ENCODE results near the gene KLK7.

KLK7 gene

DNA sequence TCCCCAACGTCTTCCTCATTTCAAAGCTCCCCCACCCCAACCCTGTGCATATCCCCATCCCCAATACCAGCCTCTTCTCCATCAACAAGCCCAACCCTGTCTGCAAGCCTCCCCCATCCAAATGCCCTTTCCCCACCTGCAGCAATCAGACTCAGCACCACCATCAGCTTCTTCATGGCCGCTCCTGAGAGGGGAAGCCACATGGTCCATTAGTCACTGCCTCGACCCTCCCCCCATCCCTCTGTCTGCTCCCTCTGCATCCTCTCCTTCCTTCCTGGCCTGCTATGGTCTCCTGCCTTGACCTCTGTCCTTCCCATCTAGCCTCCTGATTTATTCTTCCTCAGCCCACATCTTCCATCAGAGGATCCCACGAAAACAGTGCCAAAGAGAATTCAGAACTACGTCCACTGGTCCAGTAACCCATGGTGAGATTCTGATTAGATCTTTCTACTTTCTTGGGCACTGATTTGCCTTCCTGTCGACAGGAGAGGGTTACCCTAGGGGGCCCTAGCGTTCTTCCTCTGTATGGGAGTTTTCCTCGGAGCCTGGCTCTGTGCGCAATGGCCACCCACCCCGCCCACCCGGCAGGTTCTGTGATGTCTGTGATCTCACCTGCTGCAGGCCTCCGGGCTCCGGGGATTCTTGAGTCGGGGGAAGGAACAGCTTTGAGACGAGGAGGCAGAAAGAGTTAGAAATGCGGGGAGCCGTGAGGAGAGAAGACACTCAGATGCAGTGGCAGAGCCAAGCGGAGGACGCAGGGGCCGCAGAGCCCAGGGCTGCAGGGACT lies 15.6 kb downstream of the KLK7 start:
- Histone ChIP-seq H3K27me3 (replicated peaks; ENCODE audit: control insufficient read depth, insufficient read depth, low read length, poor library complexity, severe bottlenecking) (no peaks in the 10 kb centered on the region), H3K4me3 (ENCODE audit: insufficient read depth, low read depth, low read length, poor library complexity, severe bottlenecking) (no peak overlapping the region), H3K27ac (ENCODE audit: insufficient read depth, low read length, poor library complexity, severe bottlenecking) (no peak overlapping the region), H3K36me3 (ENCODE audit: control insufficient read depth, insufficient read depth, low read length) (no peaks in the 10 kb centered on the region), H3K9me3 (ENCODE audit: control insufficient read depth, low read length) (no peaks in the 10 kb centered on the region), H3K4me1 (ENCODE audit: control insufficient read depth, insufficient read depth, low read length, poor library complexity, severe bottlenecking) (no peaks in the 10 kb centered on the region)
- no peak for DNase-seq

DNA sequence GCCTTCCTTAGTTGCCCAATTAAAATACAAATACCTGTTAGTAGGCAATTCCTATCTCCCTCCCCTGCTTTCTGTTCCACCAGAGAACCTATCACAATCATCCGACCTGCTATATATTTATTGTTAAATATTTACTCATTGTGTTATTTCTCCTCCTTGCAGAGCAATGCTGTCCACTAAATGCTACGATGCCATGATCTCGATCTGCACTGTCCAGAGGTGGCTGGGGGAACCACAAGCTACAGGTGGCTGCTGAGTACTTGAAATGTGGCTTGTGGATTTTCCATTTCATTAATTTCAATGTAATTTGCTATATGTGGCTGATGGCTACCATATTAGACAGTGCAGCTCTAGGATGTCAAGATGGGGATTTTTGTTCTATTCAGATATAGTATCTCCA lies 19.5 kb downstream of the KLK7 start:
- Histone ChIP-seq H3K27ac (ENCODE audit: insufficient read depth, low read length, poor library complexity, severe bottlenecking) (no peak overlapping the region), H3K27me3 (replicated peaks; ENCODE audit: control insufficient read depth, insufficient read depth, low read length, poor library complexity, severe bottlenecking) (no peaks in the 10 kb centered on the region), H3K9me3 (ENCODE audit: control insufficient read depth, low read length) (no peaks in the 10 kb centered on the region), H3K36me3 (ENCODE audit: control insufficient read depth, insufficient read depth, low read length) (no peaks in the 10 kb centered on the region), H3K4me1 (ENCODE audit: control insufficient read depth, insufficient read depth, low read length, poor library complexity, severe bottlenecking) (no peaks in the 10 kb centered on the region), H3K4me3 (ENCODE audit: insufficient read depth, low read depth, low read length, poor library complexity, severe bottlenecking) (no peak overlapping the region)
- DNase-seq, result no peak

DNA sequence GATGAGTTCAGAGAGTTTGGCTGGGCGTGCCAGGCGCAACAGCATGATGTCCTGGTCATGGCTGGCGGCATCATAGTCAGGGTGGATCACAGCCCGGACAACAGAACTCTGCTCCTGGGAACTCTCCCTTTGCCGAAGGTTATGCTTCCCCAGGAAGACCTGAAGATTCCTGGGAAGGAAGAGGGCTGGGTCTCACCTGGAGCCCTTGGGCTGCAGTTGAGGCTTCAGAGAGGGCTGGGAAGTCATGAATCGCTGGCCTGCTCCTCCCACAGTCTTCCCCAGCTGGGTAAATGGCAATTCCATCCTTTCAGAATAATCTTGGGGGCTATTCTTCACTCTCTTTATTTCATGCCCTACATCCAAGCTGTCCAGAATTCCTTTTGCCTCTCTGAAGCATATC lies 20.3 kb downstream of the KLK7 start:
- no peaks in the 10 kb centered on the region for H3K9me3 ChIP-seq (ENCODE audit: control insufficient read depth, low read length)
- no peak for DNase-seq
- H3K4me3 ChIP-seq (ENCODE audit: insufficient read depth, low read depth, low read length, poor library complexity, severe bottlenecking), result no peak overlapping the region
- no peaks in the 10 kb centered on the region for H3K4me1 ChIP-seq (ENCODE audit: control insufficient read depth, insufficient read depth, low read length, poor library complexity, severe bottlenecking)
- H3K27me3 ChIP-seq (replicated peaks; ENCODE audit: control insufficient read depth, insufficient read depth, low read length, poor library complexity, severe bottlenecking), result no peaks in the 10 kb centered on the region
- H3K36me3 ChIP-seq (ENCODE audit: control insufficient read depth, insufficient read depth, low read length), result no peaks in the 10 kb centered on the region
- H3K27ac ChIP-seq (ENCODE audit: insufficient read depth, low read length, poor library complexity, severe bottlenecking), result no peak overlapping the region

DNA sequence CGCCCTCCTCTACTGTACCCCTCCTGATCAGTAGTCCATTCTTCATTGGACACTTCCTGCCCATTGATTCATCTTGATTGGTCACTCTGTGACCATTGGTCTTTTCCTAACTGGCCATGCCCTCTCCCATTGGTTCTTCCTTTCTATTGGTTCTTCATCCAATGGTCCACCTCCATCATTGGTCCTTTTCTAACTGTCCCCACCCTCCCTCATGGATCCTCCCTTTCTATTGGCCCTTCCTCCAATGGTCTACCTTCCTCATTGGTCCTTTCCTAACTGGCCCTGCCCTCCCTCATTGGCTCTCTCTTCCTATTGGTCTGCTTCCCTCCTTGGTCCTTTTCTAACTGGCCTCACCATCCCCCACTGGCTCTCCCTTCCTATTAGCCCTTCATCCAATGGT lies 21.5 kb downstream of the KLK7 start:
- Histone ChIP-seq H3K9me3 (ENCODE audit: control insufficient read depth, low read length) (no peaks in the 10 kb centered on the region), H3K36me3 (ENCODE audit: control insufficient read depth, insufficient read depth, low read length) (no peaks in the 10 kb centered on the region), H3K27ac (ENCODE audit: insufficient read depth, low read length, poor library complexity, severe bottlenecking) (no peak overlapping the region), H3K4me1 (ENCODE audit: control insufficient read depth, insufficient read depth, low read length, poor library complexity, severe bottlenecking) (no peaks in the 10 kb centered on the region), H3K27me3 (replicated peaks; ENCODE audit: control insufficient read depth, insufficient read depth, low read length, poor library complexity, severe bottlenecking) (no peaks in the 10 kb centered on the region), H3K4me3 (ENCODE audit: insufficient read depth, low read depth, low read length, poor library complexity, severe bottlenecking) (no peak overlapping the region)
- DNase-seq, result no peak

DNA sequence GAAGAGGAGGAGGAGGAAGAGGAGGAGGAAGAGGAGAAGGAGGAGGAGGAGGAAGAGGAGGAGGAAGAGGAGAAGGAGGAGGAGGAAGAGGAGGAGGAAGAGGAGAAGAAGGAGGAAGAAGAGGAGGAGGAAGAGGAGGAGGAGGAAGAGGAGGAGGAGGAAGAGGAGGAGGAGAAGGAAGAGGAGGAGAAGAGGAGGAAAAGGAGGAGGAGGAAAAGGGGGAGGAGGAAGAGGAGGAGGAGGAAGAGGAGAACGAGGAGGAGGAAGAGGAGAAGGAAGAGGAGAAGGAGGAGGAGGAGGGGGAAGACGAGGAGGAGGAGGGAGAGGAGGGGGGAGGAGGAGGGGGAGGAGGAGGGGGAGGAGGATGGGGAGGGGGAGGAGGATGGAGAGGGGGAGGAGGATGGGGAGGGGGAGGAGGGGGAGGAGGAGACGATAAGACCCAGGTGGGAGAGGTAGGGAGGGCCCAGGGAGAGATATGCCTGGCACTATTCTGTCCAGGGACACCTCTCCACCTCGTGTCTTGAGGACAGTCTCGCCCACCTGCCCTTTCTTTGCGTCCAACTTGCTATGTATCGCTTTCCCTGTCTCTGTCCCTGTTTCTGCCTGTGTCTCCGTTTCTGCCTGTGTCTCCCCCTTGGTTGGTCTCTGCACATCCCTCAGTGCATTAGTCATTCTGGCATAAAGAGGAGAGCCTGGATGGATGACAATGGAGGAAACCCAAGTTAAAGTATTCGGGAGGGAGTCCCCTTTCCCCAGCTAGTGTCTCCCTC lies 23.8 kb downstream of the KLK7 start:
- Histone ChIP-seq H3K4me1 (ENCODE audit: control insufficient read depth, insufficient read depth, low read length, poor library complexity, severe bottlenecking) (no peaks in the 10 kb centered on the region), H3K4me3 (ENCODE audit: insufficient read depth, low read depth, low read length, poor library complexity, severe bottlenecking) (no peak overlapping the region), H3K27ac (ENCODE audit: insufficient read depth, low read length, poor library complexity, severe bottlenecking) (no peak overlapping the region), H3K27me3 (replicated peaks; ENCODE audit: control insufficient read depth, insufficient read depth, low read length, poor library complexity, severe bottlenecking) (no peaks in the 10 kb centered on the region), H3K36me3 (ENCODE audit: control insufficient read depth, insufficient read depth, low read length) (no peaks in the 10 kb centered on the region), H3K9me3 (ENCODE audit: control insufficient read depth, low read length) (no peaks in the 10 kb centered on the region)
- no peak for DNase-seq

DNA sequence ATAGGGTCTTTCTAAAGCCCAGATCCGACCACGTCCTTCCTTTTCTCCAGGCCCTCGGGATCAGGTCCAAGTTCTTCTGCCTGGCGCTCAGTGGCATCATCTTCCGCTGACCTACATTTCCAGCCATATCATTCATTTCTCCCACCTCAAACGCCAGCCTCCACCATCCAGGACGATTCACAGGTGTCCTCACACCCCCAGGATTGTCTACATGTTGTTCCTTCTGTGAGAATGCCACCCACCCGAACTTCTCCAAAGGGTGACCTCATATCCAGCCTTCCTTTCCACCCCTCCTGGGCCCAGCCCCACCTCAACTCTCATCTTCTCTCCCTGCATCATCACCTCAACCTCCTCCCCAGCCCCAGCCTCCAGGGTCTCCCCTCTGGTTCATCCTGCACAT lies 26.1 kb downstream of the KLK7 start:
- Histone ChIP-seq H3K27me3 (replicated peaks; ENCODE audit: control insufficient read depth, insufficient read depth, low read length, poor library complexity, severe bottlenecking) (no peaks in the 10 kb centered on the region), H3K4me1 (ENCODE audit: control insufficient read depth, insufficient read depth, low read length, poor library complexity, severe bottlenecking) (no peaks in the 10 kb centered on the region), H3K4me3 (ENCODE audit: insufficient read depth, low read depth, low read length, poor library complexity, severe bottlenecking) (no peak overlapping the region), H3K9me3 (ENCODE audit: control insufficient read depth, low read length) (no peaks in the 10 kb centered on the region), H3K27ac (ENCODE audit: insufficient read depth, low read length, poor library complexity, severe bottlenecking) (no peak overlapping the region), H3K36me3 (ENCODE audit: control insufficient read depth, insufficient read depth, low read length) (no peaks in the 10 kb centered on the region)
- no peak for DNase-seq

DNA sequence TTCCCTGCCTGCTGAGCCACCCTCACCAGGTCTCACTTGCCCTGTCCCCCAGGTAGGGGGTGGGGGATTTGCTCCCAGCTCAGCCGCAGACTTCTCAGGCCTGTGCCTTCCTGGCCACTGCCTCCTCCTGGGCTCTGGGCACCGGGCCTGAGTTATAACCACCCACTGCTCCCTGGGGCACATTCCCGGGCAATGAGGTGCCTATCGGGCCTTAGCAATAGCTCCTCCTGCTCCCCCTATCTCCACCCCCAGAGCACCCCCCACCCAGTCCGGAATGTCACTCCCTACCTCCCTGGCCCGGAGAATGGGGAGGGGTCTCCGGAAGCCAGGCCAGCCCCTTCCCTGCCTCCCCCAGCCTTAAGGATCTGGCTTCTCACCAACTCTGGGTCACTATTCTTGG lies 30.8 kb downstream of the KLK7 start, which contains the start of gene KLK5:
Gene KLK5 (minus strand): TSS at position 129 of the 400 bp plus-strand sequence. CDS start 381 bp downstream, outside the sequence.
- no peaks in the 10 kb centered on the region for H3K4me1 ChIP-seq (ENCODE audit: control insufficient read depth, insufficient read depth, low read length, poor library complexity, severe bottlenecking)
- H3K36me3 ChIP-seq (ENCODE audit: control insufficient read depth, insufficient read depth, low read length), result no peaks in the 10 kb centered on the region
- no peaks in the 10 kb centered on the region for H3K9me3 ChIP-seq (ENCODE audit: control insufficient read depth, low read length)
- no peak for DNase-seq
- no peak within 1 kb of the TSS for H3K27ac ChIP-seq (ENCODE audit: insufficient read depth, low read length, poor library complexity, severe bottlenecking)
- no peaks in the 10 kb centered on the region for H3K27me3 ChIP-seq (replicated peaks; ENCODE audit: control insufficient read depth, insufficient read depth, low read length, poor library complexity, severe bottlenecking)
- H3K4me3 ChIP-seq (ENCODE audit: insufficient read depth, low read depth, low read length, poor library complexity, severe bottlenecking), result no peak within 1 kb of the TSS

DNA sequence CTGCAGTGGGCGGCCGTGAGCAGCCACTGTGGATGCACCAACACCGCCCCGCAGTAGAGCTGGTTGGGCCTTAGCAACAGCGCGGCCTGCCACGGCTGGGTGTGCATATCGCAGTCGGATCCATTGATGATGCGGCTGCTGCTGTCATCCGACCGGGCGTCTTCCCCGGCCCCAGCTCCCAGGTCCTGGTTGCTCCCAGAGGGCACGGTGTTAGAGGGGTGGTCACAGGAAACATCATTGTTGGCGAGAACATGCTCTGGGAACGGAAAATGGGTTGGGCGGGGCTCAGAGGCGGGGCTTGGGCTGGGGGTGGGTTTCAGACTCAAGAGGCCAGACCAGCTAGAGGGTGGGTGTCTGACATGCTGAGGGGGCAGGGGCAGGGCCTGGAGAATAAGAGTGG lies 33.9 kb downstream of the KLK7 start:
- no peak for DNase-seq
- Histone ChIP-seq H3K9me3 (ENCODE audit: control insufficient read depth, low read length) (no peaks in the 10 kb centered on the region), H3K36me3 (ENCODE audit: control insufficient read depth, insufficient read depth, low read length) (no peaks in the 10 kb centered on the region), H3K27me3 (replicated peaks; ENCODE audit: control insufficient read depth, insufficient read depth, low read length, poor library complexity, severe bottlenecking) (no peaks in the 10 kb centered on the region), H3K27ac (ENCODE audit: insufficient read depth, low read length, poor library complexity, severe bottlenecking) (no peak overlapping the region), H3K4me1 (ENCODE audit: control insufficient read depth, insufficient read depth, low read length, poor library complexity, severe bottlenecking) (no peaks in the 10 kb centered on the region), H3K4me3 (ENCODE audit: insufficient read depth, low read depth, low read length, poor library complexity, severe bottlenecking) (no peak overlapping the region)

DNA sequence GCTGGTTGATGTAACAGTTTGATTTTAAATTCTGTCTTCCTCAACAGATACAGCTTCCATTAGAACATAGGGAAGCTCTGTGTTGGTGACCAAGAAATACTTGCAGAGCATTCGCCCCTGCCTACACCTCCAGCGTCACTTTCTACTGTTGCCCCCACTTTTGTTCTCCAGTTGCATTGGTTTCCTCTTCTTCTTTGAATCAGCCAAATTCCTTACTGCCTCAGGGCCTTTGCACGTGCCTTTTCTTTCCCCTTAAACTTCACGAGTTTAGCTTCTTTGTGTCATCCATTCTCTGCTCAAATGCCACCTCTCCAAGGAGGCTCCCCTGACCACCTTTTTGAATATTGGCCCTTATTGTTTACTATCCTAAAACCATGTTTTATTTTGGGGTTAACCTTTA lies 36.6 kb downstream of the KLK7 start:
- no peak for DNase-seq
- no peak overlapping the region for H3K27ac ChIP-seq (ENCODE audit: insufficient read depth, low read length, poor library complexity, severe bottlenecking)
- no peaks in the 10 kb centered on the region for H3K27me3 ChIP-seq (replicated peaks; ENCODE audit: control insufficient read depth, insufficient read depth, low read length, poor library complexity, severe bottlenecking)
- no peak overlapping the region for H3K4me3 ChIP-seq (ENCODE audit: insufficient read depth, low read depth, low read length, poor library complexity, severe bottlenecking)
- no peaks in the 10 kb centered on the region for H3K36me3 ChIP-seq (ENCODE audit: control insufficient read depth, insufficient read depth, low read length)
- H3K4me1 ChIP-seq (ENCODE audit: control insufficient read depth, insufficient read depth, low read length, poor library complexity, severe bottlenecking), result no peaks in the 10 kb centered on the region
- H3K9me3 ChIP-seq (ENCODE audit: control insufficient read depth, low read length), result no peaks in the 10 kb centered on the region

DNA sequence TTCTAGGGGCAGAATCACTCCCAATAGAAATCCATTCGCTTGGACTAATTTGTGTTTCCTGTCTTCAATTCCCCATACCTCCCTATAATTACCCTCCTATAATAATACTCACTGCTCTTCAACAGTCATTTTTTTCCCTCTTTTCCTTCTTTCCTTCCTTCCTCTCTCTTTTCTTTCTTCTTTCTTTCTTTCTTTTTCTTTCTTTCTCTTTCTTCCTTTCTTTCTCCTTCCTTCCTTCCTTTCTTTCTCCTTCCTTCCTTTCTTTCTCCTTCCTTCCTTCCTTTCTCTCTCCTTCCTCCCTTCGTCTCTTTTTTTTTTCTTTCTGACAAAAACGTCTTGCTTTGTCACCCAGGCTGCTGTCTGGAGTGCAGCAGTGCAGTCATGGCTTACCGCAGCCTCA lies 38.9 kb downstream of the KLK7 start:
- no peak overlapping the region for H3K27ac ChIP-seq (ENCODE audit: insufficient read depth, low read length, poor library complexity, severe bottlenecking)
- H3K9me3 ChIP-seq (ENCODE audit: control insufficient read depth, low read length), result no peaks in the 10 kb centered on the region
- DNase-seq, result no peak
- H3K4me3 ChIP-seq (ENCODE audit: insufficient read depth, low read depth, low read length, poor library complexity, severe bottlenecking), result no peak overlapping the region
- H3K27me3 ChIP-seq (replicated peaks; ENCODE audit: control insufficient read depth, insufficient read depth, low read length, poor library complexity, severe bottlenecking), result no peaks in the 10 kb centered on the region
- no peaks in the 10 kb centered on the region for H3K4me1 ChIP-seq (ENCODE audit: control insufficient read depth, insufficient read depth, low read length, poor library complexity, severe bottlenecking)
- no peaks in the 10 kb centered on the region for H3K36me3 ChIP-seq (ENCODE audit: control insufficient read depth, insufficient read depth, low read length)

Measured in effector memory CD4-positive, alpha-beta T cell (primary cell).